Vein endothelial cell (primary cell): ENCODE measurements around the gene COPS7B. TPM values are rescaled to one million over a fixed set of nuclear protein-coding genes. Genes with fewer than 3 reads are reported as not detected.

Source experiments
- small RNA-seq: library from RNA; depleted of rRNA; stranded (forward); fragments of <200 nt; gene quantifications from one replicate; pipeline ENCODE3, GENCODE V24; 2012
- total RNA-seq: library from RNA; depleted of rRNA; stranded (reverse); fragments of >200 nt; gene quantifications from 2 replicates; pipeline ENCODE4 v1.2.3, GENCODE V29; 2012

Gene COPS7B
- 22.9 and 24.8 TPM in 2 replicates for total RNA-seq

GRCh38 chr2:231786177-231786916 lies at the start of gene COPS7B:
Gene COPS7B (plus strand): TSS chr2:231786445. CDS start chr2:231788571, 2,126 bp downstream.

GRCh38 chr2:231780909-231781797 lies 5.1 kb upstream of the COPS7B start, which contains the start of gene PDE6D:
Gene PDE6D (minus strand): TSS chr2:231781282. CDS start chr2:231781114, 168 bp downstream.

Small RNA genes lying within 50 kb of the gene (small RNA-seq; reads per million reads assigned to genes)
- gene AC073476.4, result not detected

Other genes starting within 250 kb of the COPS7B start
- not detected in 2 replicates for gene TEX44, start 193.6 kb upstream of the COPS7B start, total RNA-seq
- 1,152 and 1,307 TPM in 2 replicates for gene PTMA, start 77.9 kb upstream of the COPS7B start, total RNA-seq
- 25.5 and 27.8 TPM in 2 replicates for gene PDE6D, start 5.2 kb upstream of the COPS7B start, total RNA-seq
- gene NPPC, start 140.0 kb downstream of the COPS7B start, total RNA-seq, result not detected in 2 replicates
- 31.0 and 32.0 TPM in 2 replicates for gene DIS3L2, start 175.3 kb downstream of the COPS7B start, total RNA-seq